Natural killer cell (primary cell): Measurements from ENCODE around the gene TTR. TPM values are rescaled to one million over a fixed set of nuclear protein-coding genes. Genes with fewer than 3 reads are reported as not detected.

Source experiments
- ATAC-seq, 3 donors: fragments of 150-1000 bp in 2 of 3; fragments of 200-7000 bp in 1 of 3; cut with Tn5 transposase; 1 replicate in 1 of 3; 2 replicates in 2 of 3; pipeline ENCODE4 v1.10.0; 2021; ENCODE audit warnings: mild to moderate bottlenecking in 2 of 3, moderate library complexity in 2 of 3
- DNase-seq, 2 donors: peaks; one replicate each; pipeline versions ENCODE4 v3.0.0 to v3.0.0-alpha.2; 2013 to 2021; ENCODE audit warnings: mixed read lengths in 1 of 2
- H3K27ac ChIP-seq: one replicate; pipeline ENCODE4 v1.5.1; 2013; ENCODE audit warnings: mild to moderate bottlenecking, low read length
- H3K27me3 ChIP-seq: one replicate; pipeline ENCODE4 v1.6.1; 2013; ENCODE audit warnings: low read length; ENCODE audit not compliant: control insufficient read depth, insufficient read depth
- H3K36me3 ChIP-seq: one replicate; pipeline ENCODE4 v1.6.1; 2013; ENCODE audit warnings: low read length; ENCODE audit not compliant: control insufficient read depth, insufficient read depth
- H3K4me1 ChIP-seq: one replicate; pipeline ENCODE4 v1.6.1; 2013; ENCODE audit warnings: low read length; ENCODE audit not compliant: control insufficient read depth, insufficient read depth
- H3K4me3 ChIP-seq: one replicate; pipeline ENCODE4 v1.5.1; 2013; ENCODE audit warnings: low read length
- H3K9me3 ChIP-seq: one replicate; pipeline ENCODE4 v1.6.1; 2013; ENCODE audit warnings: low read length; ENCODE audit not compliant: control insufficient read depth, insufficient read depth
- H3K27ac Mint-ChIP-seq, 2 donors: one replicate each; pipeline ENCODE4 v1.8.0; 2022; ENCODE audit warnings: mild to moderate bottlenecking in 2 of 2, mixed read lengths in 2 of 2, moderate library complexity in 1 of 2
- H3K27me3 Mint-ChIP-seq, 2 donors: one replicate each; pipeline ENCODE4 v1.8.0; 2022; ENCODE audit warnings: low read depth in 2 of 2, mixed read lengths in 2 of 2
- H3K36me3 Mint-ChIP-seq: one replicate; pipeline ENCODE4 v1.8.0; 2022; ENCODE audit warnings: mixed read lengths
- H3K4me1 Mint-ChIP-seq, 2 donors: one replicate each; pipeline ENCODE4 v1.8.0; 2022; ENCODE audit warnings: mixed read lengths in 2 of 2
- H3K4me3 Mint-ChIP-seq: one replicate; pipeline ENCODE4 v1.8.0; 2022; ENCODE audit warnings: mild to moderate bottlenecking, moderate library complexity, mixed read lengths
- H3K9me3 Mint-ChIP-seq, 2 donors: one replicate each; pipeline ENCODE4 v1.8.0; 2022; ENCODE audit warnings: mixed read lengths in 2 of 2
- CTCF ChIP-seq: fragments of 200-600 bp; IDR thresholded peaks from one replicate; pipeline ENCODE4 v1.8.0; 2022; ENCODE audit warnings: antibody characterized with exemption
- WGBS: methylation state at CpG from one replicate; pipeline ENCODE4 v1.1.7; 2013; ENCODE audit warnings: missing lambda C conversion rate; ENCODE audit not compliant: insufficient coverage; 5-methylcytosine and 5-hydroxymethylcytosine counted together
- intact Hi-C: fragments of 100-400 bp; cut with micrococcal nuclease; formaldehyde crosslinking; loops from one replicate; pipeline ENCODE4 v1.14.2; 2022
- total RNA-seq, 4 donors: library from RNA; stranded (reverse); fragments of 120-200 nt in 1 of 4; gene quantifications; one replicate each; pipeline versions ENCODE4 v1.2.3 to v1.2.4, GENCODE V29; 2013 to 2022

Gene TTR
- total RNA-seq, 3 donors from 2014 or later (not counting 1 experiment from before 2014, with no cell fraction given), result not detected

DNA sequence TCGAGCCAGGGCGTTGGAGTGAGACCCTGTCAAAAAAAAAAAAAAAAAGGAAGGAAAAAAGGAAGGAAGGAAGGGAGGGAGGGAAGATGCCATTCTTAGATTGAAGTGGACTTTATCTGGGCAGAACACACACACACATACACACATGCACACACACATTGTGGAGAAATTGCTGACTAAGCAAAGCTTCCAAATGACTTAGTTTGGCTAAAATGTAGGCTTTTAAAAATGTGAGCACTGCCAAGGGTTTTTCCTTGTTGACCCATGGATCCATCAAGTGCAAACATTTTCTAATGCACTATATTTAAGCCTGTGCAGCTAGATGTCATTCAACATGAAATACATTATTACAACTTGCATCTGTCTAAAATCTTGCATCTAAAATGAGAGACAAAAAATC lies 564 bp upstream of the TTR start:
- H3K9me3 Mint-ChIP-seq, result no peaks in the 10 kb centered on the region
- no peak for TF ChIP-seq CTCF
- Histone ChIP-seq H3K27me3 (no peaks in the 10 kb centered on the region), H3K9me3 (no peaks in the 10 kb centered on the region), H3K27ac (no peak overlapping the region), H3K4me1 (no peaks in the 10 kb centered on the region), H3K36me3 (no peaks in the 10 kb centered on the region), H3K4me3 (no peak overlapping the region)
- H3K36me3 Mint-ChIP-seq, result no peaks in the 10 kb centered on the region
- intact Hi-C loops, result no loop called here
- ATAC-seq, result no peak
- no peak for DNase-seq
- H3K4me1 Mint-ChIP-seq, result no peaks in the 10 kb centered on the region
- WGBS, result 79% methylated on average over 2 of the region's 2 CpGs
- no peak overlapping the region for H3K4me3 Mint-ChIP-seq
- peaks cover 8 to 28% of the 10 kb centered on the region in 2 donors for H3K27me3 Mint-ChIP-seq
- H3K27ac Mint-ChIP-seq, result no peak overlapping the region

GRCh38 chr18:31592506-31593157 lies 955 bp downstream of the TTR start:
- Histone ChIP-seq H3K4me3 (no peak overlapping the region), H3K27me3 (no peaks in the 10 kb centered on the region), H3K4me1 (no peaks in the 10 kb centered on the region), H3K36me3 (no peaks in the 10 kb centered on the region), H3K27ac (no peak overlapping the region), H3K9me3 (no peaks in the 10 kb centered on the region)
- no peak for TF ChIP-seq CTCF
- Mint-ChIP-seq H3K27me3 (peaks cover 8 to 28% of the 10 kb centered on the region in 2 donors), H3K9me3 (no peaks in the 10 kb centered on the region), H3K4me3 (no peak overlapping the region), H3K27ac (no peak overlapping the region), H3K36me3 (no peaks in the 10 kb centered on the region), H3K4me1 (no peaks in the 10 kb centered on the region)
- no peak for ATAC-seq
- intact Hi-C loops, result no loop called here
- WGBS, result 94% methylated on average over 10 of the region's 10 CpGs
- no peak for DNase-seq

GRCh38 chr18:31595121-31595771 lies 3.6 kb downstream of the TTR start:
- Mint-ChIP-seq H3K27ac (no peak overlapping the region), H3K36me3 (no peaks in the 10 kb centered on the region), H3K9me3 (no peaks in the 10 kb centered on the region), H3K4me1 (no peaks in the 10 kb centered on the region), H3K4me3 (no peak overlapping the region), H3K27me3 (peaks cover 8 to 28% of the 10 kb centered on the region in 2 donors)
- no peak for TF ChIP-seq CTCF
- WGBS, result 97% methylated on average over 4 of the region's 5 CpGs
- H3K4me1 ChIP-seq, result no peaks in the 10 kb centered on the region
- no peak overlapping the region for H3K27ac ChIP-seq
- intact Hi-C loops, result no loop called here
- no peak overlapping the region for H3K4me3 ChIP-seq
- H3K27me3 ChIP-seq, result no peaks in the 10 kb centered on the region
- no peaks in the 10 kb centered on the region for H3K9me3 ChIP-seq
- DNase-seq, result no peak
- H3K36me3 ChIP-seq, result no peaks in the 10 kb centered on the region
- ATAC-seq, result no peak
